H1 (cell line): ENCODE data around the gene NADSYN1. TPM values are rescaled to one million over a fixed set of nuclear protein-coding genes. Genes with fewer than 3 reads are reported as not detected.

ENCODE experiments used
- CTCF ChIA-PET: fragments of 300-600 bp; sonication (Branson Sonifier 250); formaldehyde crosslinking; loops from one replicate; lab custom pipeline; 2021; ENCODE audit not compliant: partially characterized antibody; lab: Charles Lee
- POLR2A ChIA-PET: fragments of 300-600 bp; sonication (Branson Sonifier 250); formaldehyde crosslinking; loops from one replicate; lab custom pipeline; 2021; ENCODE audit warnings: inconsistent platforms; ENCODE audit not compliant: partially characterized antibody; lab: Charles Lee
- DNase-seq, 2 experiments: peaks; one replicate each; pipeline versions ENCODE4 v3.0.0 to v3.0.0-alpha.2; 2010 to 2022; ENCODE audit warnings: low spot score in 2 of 2, low read depth in 1 of 2, mixed read lengths in 1 of 2
- FAIRE-seq: peaks from 2 replicates; lab custom pipeline; 2011; peaks lifted over from hg19 to GRCh38; lab: Jason Lieb, UNC
- H2AFZ ChIP-seq: 2 replicates; pipeline ENCODE4 v1.8.1; 2012; ENCODE audit warnings: low read length, inconsistent platforms
- H2AK5ac ChIP-seq: 2 replicates; pipeline ENCODE4 v1.6.1; 2013; ENCODE audit warnings: low read depth, low read length
- H2BK120ac ChIP-seq: replicated peaks from 2 replicates; pipeline ENCODE3; 2013; ENCODE audit warnings: low read depth, low read length, inconsistent platforms
- H2BK12ac ChIP-seq: 2 replicates; pipeline ENCODE4 v1.6.1; 2013; ENCODE audit warnings: low read depth, low read length
- H2BK15ac ChIP-seq: 2 replicates; pipeline ENCODE4 v1.6.1; 2013; ENCODE audit warnings: low read length
- H2BK20ac ChIP-seq: 2 replicates; pipeline ENCODE4 v1.6.1; 2013; ENCODE audit warnings: low read length
- H2BK5ac ChIP-seq: 2 replicates; pipeline ENCODE4 v1.6.1; 2013; ENCODE audit warnings: low read depth, low read length
- H3K14ac ChIP-seq: 2 replicates; pipeline ENCODE4 v1.6.1; 2013; ENCODE audit warnings: inconsistent platforms; ENCODE audit not compliant: insufficient read length
- H3K18ac ChIP-seq: 2 replicates; pipeline ENCODE4 v1.6.1; 2013; ENCODE audit warnings: low read length; ENCODE audit errors: extremely low read depth
- H3K23ac ChIP-seq: 2 replicates; pipeline ENCODE4 v1.6.1; 2013; ENCODE audit warnings: inconsistent platforms; ENCODE audit not compliant: insufficient read length
- H3K23me2 ChIP-seq: 2 replicates; pipeline ENCODE4 v1.6.1; 2013; ENCODE audit warnings: low read depth, low read length
- H3K27ac ChIP-seq: 2 replicates; pipeline ENCODE4 v1.6.1; 2011; ENCODE audit warnings: low read depth, low read length, inconsistent platforms
- H3K27me3 ChIP-seq, 4 experiments: replicated peaks in 1 of 4; 1 replicate in 1 of 4; 2 replicates in 3 of 4; pipeline versions ENCODE4 v1.6.1 to v1.8.1; 2011 to 2013; ENCODE audit warnings: low read length in 3 of 4, mild to moderate bottlenecking in 3 of 4, inconsistent platforms in 2 of 4, mixed read lengths in 2 of 4, moderate library complexity in 1 of 4; ENCODE audit not compliant: control insufficient read depth in 3 of 4, insufficient read depth in 3 of 4; ENCODE audit errors: extremely low read depth in 1 of 4
- H3K36me3 ChIP-seq, 4 experiments: 2 replicates each; pipeline versions ENCODE4 v1.6.1 to v1.8.1; 2011 to 2013; ENCODE audit warnings: mild to moderate bottlenecking in 4 of 4, low read length in 3 of 4, moderate library complexity in 2 of 4, control low read depth in 1 of 4, inconsistent platforms in 1 of 4; ENCODE audit not compliant: insufficient read depth in 4 of 4, control insufficient read depth in 2 of 4
- H3K4ac ChIP-seq: replicated peaks from 2 replicates; pipeline ENCODE3; 2013; ENCODE audit warnings: low read length, low read depth, mixed read lengths, inconsistent platforms; ENCODE audit not compliant: insufficient read length
- H3K4me1 ChIP-seq, 4 experiments: replicated peaks in 1 of 4; 1 replicate in 1 of 4; 2 replicates in 3 of 4; pipeline versions ENCODE4 v1.6.1 to v1.8.1; 2011 to 2013; ENCODE audit warnings: low read length in 3 of 4, inconsistent platforms in 2 of 4, mixed read lengths in 1 of 4; ENCODE audit not compliant: insufficient read depth in 4 of 4, control insufficient read depth in 3 of 4
- H3K4me2 ChIP-seq, 2 experiments: 2 replicates each; pipeline versions ENCODE4 v1.6.1 to v1.8.1; 2011 to 2013; ENCODE audit warnings: low read depth in 2 of 2, low read length in 2 of 2, control low read depth in 1 of 2, inconsistent platforms in 1 of 2, mild to moderate bottlenecking in 1 of 2; ENCODE audit not compliant: insufficient read depth in 1 of 2
- H3K4me3 ChIP-seq, 4 experiments: fragments of 200-600, 300-600 bp in 1 of 4; sonication (generic), shearing (Covaris generic), sonication (Bioruptor Twin) in 1 of 4; 2 replicates each; pipeline versions ENCODE4 v1.5.1 to v1.8.1; 2011 to 2016; ENCODE audit warnings: low read length in 4 of 4, low read depth in 3 of 4, control low read depth in 2 of 4, inconsistent platforms in 2 of 4, mild to moderate bottlenecking in 2 of 4, mixed read lengths in 1 of 4, moderate library complexity in 1 of 4; ENCODE audit not compliant: insufficient read depth in 2 of 4; ENCODE audit errors: extremely low read depth in 1 of 4
- H3K56ac ChIP-seq: replicated peaks from 2 replicates; pipeline ENCODE3; 2013; ENCODE audit warnings: low read depth, mild to moderate bottlenecking, mixed read lengths, low read length, inconsistent platforms; ENCODE audit not compliant: insufficient read length
- H3K79me1 ChIP-seq: 2 replicates; pipeline ENCODE4 v1.6.1; 2013; ENCODE audit warnings: low read depth, low read length, control low read depth
- H3K79me2 ChIP-seq, 2 experiments: 2 replicates each; pipeline versions ENCODE4 v1.6.1 to v1.8.1; 2012 to 2013; ENCODE audit warnings: low read length in 2 of 2, mild to moderate bottlenecking in 2 of 2, inconsistent platforms in 1 of 2; ENCODE audit not compliant: insufficient read depth in 2 of 2, control insufficient read depth in 1 of 2
- H3K9ac ChIP-seq, 4 experiments: replicated peaks in 1 of 4; 1 replicate in 1 of 4; 2 replicates in 3 of 4; pipeline versions ENCODE4 v1.6.1 to v1.8.1; 2011 to 2013; ENCODE audit warnings: low read depth in 3 of 4, low read length in 3 of 4, control low read depth in 2 of 4, mild to moderate bottlenecking in 2 of 4, moderate library complexity in 2 of 4, inconsistent platforms in 1 of 4; ENCODE audit errors: extremely low read depth in 1 of 4
- H3K9me3 ChIP-seq, 2 experiments: 2 replicates each; pipeline versions ENCODE4 v1.6.1 to v1.8.1; 2012 to 2013; ENCODE audit warnings: mild to moderate bottlenecking in 2 of 2, moderate library complexity in 2 of 2, control low read depth in 1 of 2, inconsistent platforms in 1 of 2, low read depth in 1 of 2, low read length in 1 of 2, mixed read lengths in 1 of 2; ENCODE audit not compliant: insufficient read depth in 2 of 2
- H4K20me1 ChIP-seq, 2 experiments: replicated peaks in 1 of 2; 2 replicates each; pipeline versions ENCODE3 to v1.8.1; 2011 to 2013; ENCODE audit warnings: inconsistent platforms in 2 of 2, low read length in 2 of 2, mild to moderate bottlenecking in 1 of 2; ENCODE audit not compliant: insufficient read depth in 2 of 2, control insufficient read depth in 1 of 2
- H4K5ac ChIP-seq: 2 replicates; pipeline ENCODE4 v1.6.1; 2013; ENCODE audit warnings: low read length, low read depth, mixed read lengths, inconsistent platforms; ENCODE audit not compliant: insufficient read length
- H4K8ac ChIP-seq: 2 replicates; pipeline ENCODE4 v1.8.0; 2013; ENCODE audit warnings: mild to moderate bottlenecking, moderate library complexity, low read length, inconsistent platforms; ENCODE audit not compliant: insufficient read depth; ENCODE audit errors: extremely low read depth
- H4K91ac ChIP-seq: replicated peaks from 2 replicates; pipeline ENCODE3; 2013; ENCODE audit warnings: low read length, mixed read lengths, inconsistent platforms; ENCODE audit not compliant: insufficient read length
- SAP30 ChIP-seq: fragments of 300-600 bp; sonication (generic); IDR thresholded peaks from 2 replicates; pipeline ENCODE4 v1.7.1; 2012; ENCODE audit warnings: low read length, moderate library complexity, mild to moderate bottlenecking, inconsistent platforms; ENCODE audit not compliant: insufficient read depth, insufficient replicate concordance
- SRF ChIP-seq: IDR thresholded peaks from 2 replicates; pipeline ENCODE4 v1.6.1; 2011; ENCODE audit warnings: mild to moderate bottlenecking, low read depth, low read length, moderate library complexity
- WGBS, 2 experiments: shearing (Covaris generic) in 1 of 2; methylation state at CpG; one replicate each; pipeline versions ENCODE4 v1.1.6 to v1.1.7; 2013 to 2015; ENCODE audit warnings: low lambda C conversion rate in 2 of 2, mixed read lengths in 2 of 2, inconsistent platforms in 1 of 2, low coverage in 1 of 2, missing lambda C conversion rate in 1 of 2; ENCODE audit not compliant: insufficient replicate concordance in 2 of 2, insufficient coverage in 1 of 2, insufficient read length in 1 of 2; ENCODE audit errors: extremely low coverage in 1 of 2, missing lambda C conversion rate in 1 of 2; 5-methylcytosine and 5-hydroxymethylcytosine counted together
- polyA plus RNA-seq, 7 experiments: library from polyadenylated mRNA; depleted of rRNA in 3 of 7; stranded (reverse) in 5 of 7; unstranded in 2 of 7; fragments of >200 nt in 5 of 7; fragments of 200-250 nt in 2 of 7; gene quantifications; 1 replicate in 5 of 7; 2 replicates in 1 of 7; 4 replicates in 1 of 7; pipeline versions ENCODE4 v1.2.1 to v1.2.3, GENCODE V29; 2011 to 2013; ENCODE audit warnings: missing spikeins in 2 of 7, mixed read lengths in 2 of 7
- total RNA-seq: library from RNA; stranded (reverse); fragmentation: NEBNext Ultra II Directional; extraction: Animal tissue kit (Norgen Biotek cat#: 25700); gene quantifications from 2 replicates; pipeline ENCODE4 v1.2.1, GENCODE V29; 2021

NADSYN1 gene
- total and polyA plus RNA-seq, 2 of the 8 experiments (the other 6 are each of a cell fraction or from before 2014, with no cell fraction given) = 38.3 to 38.6 TPM

GRCh38 chr11:71462726-71463125 lies 9.7 kb downstream of the NADSYN1 start:
- ChIA-PET POLR2A (interaction anchor here (0.7 to 1.3 kb wide), 3 partner anchors 10 to 15 kb away, joined by 4 read pairs; no protein-coding TSS in a partner anchor), CTCF (no interaction called here)
- Histone ChIP-seq H4K5ac (no peak overlapping the region), H3K4ac (no peak overlapping the region), H2BK20ac (no peak overlapping the region), H3K79me1 (no peaks in the 10 kb centered on the region), H3K27ac (no peak overlapping the region), H2BK12ac (no peak overlapping the region), H3K4me2 (no peak overlapping the region), H3K14ac (no peak overlapping the region), H2BK120ac (no peak overlapping the region), H2BK15ac (no peak overlapping the region), H3K23ac (no peak overlapping the region), H3K4me3 (no peak overlapping the region), H3K18ac (no peak overlapping the region), H3K27me3 (no peaks in the 10 kb centered on the region), H3K9me3 (no peaks in the 10 kb centered on the region; a peak in 1 of 4 replicates), H3K36me3 (peaks cover 6 to 16% (median 14%) of the 10 kb centered on the region in 4 experiments; a peak in 6 of 8 replicates), H3K9ac (no peak overlapping the region), H2AFZ (no peak overlapping the region), H3K56ac (no peak overlapping the region), H3K23me2 (no peaks in the 10 kb centered on the region), H3K79me2 (no peaks in the 10 kb centered on the region), H4K91ac (no peak overlapping the region), H3K4me1 (peaks cover 0 to 3% (median 0%) of the 10 kb centered on the region in 4 experiments; a peak in 1 of 7 replicates), H4K8ac (no peak overlapping the region; the same call in 1 of the 2 replicates), H2BK5ac (no peak overlapping the region)
- DNase-seq (no peak), FAIRE-seq (no peak)
- 86% methylated on average over 11 of the region's 11 CpGs; no CpG with 5 or more reads in 1 of the 2 experiments for WGBS, 2 experiments
- TF ChIP-seq SRF (no peak), SAP30 (no peak)
- TF ChIP-seq, all 59 proteins: peak for 0
- no peak overlapping the region for H2AK5ac ChIP-seq
- peaks cover 3 to 11% of the 10 kb centered on the region in 2 experiments for H4K20me1 ChIP-seq
